Smooth muscle cell (in vitro differentiated cells): ENCODE data around the gene RNF208. TPM values are rescaled to one million over a fixed set of nuclear protein-coding genes. Genes with fewer than 3 reads are reported as not detected.

Experiments used
- DNase-seq: peaks from one replicate; lab custom pipeline; 2025; ENCODE audit not compliant: unreplicated experiment; lab: John Stamatoyannopoulos, UW
- H2AFZ ChIP-seq: fragments of 200-600 bp; sonication (generic); 2 replicates; pipeline ENCODE4 v1.6.0; 2016; ENCODE audit warnings: antibody characterized with exemption, low read depth, mild to moderate bottlenecking
- H3F3A ChIP-seq: fragments of 200-600 bp; sonication (generic); 2 replicates; pipeline ENCODE4 v1.6.0; 2017; ENCODE audit warnings: antibody characterized with exemption, low read depth
- H3K27ac ChIP-seq: fragments of 200-600 bp; sonication (generic); 2 replicates; pipeline ENCODE4 v1.5.1; 2016; ENCODE audit warnings: low read depth, mild to moderate bottlenecking
- H3K27me3 ChIP-seq: fragments of 200-600 bp; sonication (generic); 2 replicates; pipeline ENCODE4 v1.6.1; 2016; ENCODE audit warnings: low read depth, mild to moderate bottlenecking
- H3K36me3 ChIP-seq: fragments of 200-600 bp; sonication (generic); 2 replicates; pipeline ENCODE4 v1.5.1; 2016; ENCODE audit warnings: low read depth
- H3K4me1 ChIP-seq: fragments of 200-600 bp; sonication (generic); 2 replicates; pipeline ENCODE4 v1.5.1; 2016; ENCODE audit warnings: low read depth
- H3K4me2 ChIP-seq: fragments of 200-600 bp; sonication (generic); 2 replicates; pipeline ENCODE4 v1.6.0; 2016; ENCODE audit warnings: mild to moderate bottlenecking
- H3K4me3 ChIP-seq: fragments of 200-600 bp; sonication (generic); 2 replicates; pipeline ENCODE4 v1.5.1; 2016; ENCODE audit warnings: mild to moderate bottlenecking
- H3K79me2 ChIP-seq: fragments of 200-600 bp; sonication (generic); 2 replicates; pipeline ENCODE4 v1.6.0; 2016; ENCODE audit warnings: low read depth, mild to moderate bottlenecking
- H3K9ac ChIP-seq: fragments of 200-600 bp; sonication (generic); 2 replicates; pipeline ENCODE4 v1.6.0; 2016; ENCODE audit warnings: low read depth
- H3K9me3 ChIP-seq: fragments of 200-600 bp; sonication (generic); replicated peaks from 2 replicates; pipeline ENCODE4 v1.5.1; 2016; ENCODE audit warnings: low read depth
- H4K20me1 ChIP-seq: fragments of 200-600 bp; sonication (generic); 2 replicates; pipeline ENCODE4 v1.6.0; 2016; ENCODE audit warnings: low read depth
- CTCF ChIP-seq: fragments of 200-600 bp; sonication (generic); IDR thresholded peaks from 2 replicates; pipeline ENCODE4 v1.5.1; 2017; ENCODE audit warnings: borderline replicate concordance, mild to moderate bottlenecking, antibody characterized with exemption; ENCODE audit not compliant: insufficient read depth, poor library complexity, severe bottlenecking
- WGBS: methylation state at CpG from one replicate; pipeline ENCODE4 v1.1.7; 2016; ENCODE audit warnings: low lambda C conversion rate; 5-methylcytosine and 5-hydroxymethylcytosine counted together
- polyA plus RNA-seq: library from polyadenylated mRNA; unstranded; fragments of >200 nt; fragmentation: Nextera tagmentation; extraction: Ambion mirVana; gene quantifications from 2 replicates; pipeline ENCODE4 v1.2.1, GENCODE V29; 2016
- total RNA-seq: library from RNA; depleted of rRNA; stranded (reverse); fragments of >200 nt; gene quantifications from 2 replicates; pipeline ENCODE4 v1.2.3, GENCODE V29; 2014

Gene RNF208
- total and polyA plus RNA-seq, 2 experiments from 2014 or later, result 0.36 to 1.4 TPM

- no peak overlapping the region for H3K4me3 ChIP-seq
- peaks cover 11% of the 10 kb centered on the region for H4K20me1 ChIP-seq
- no peaks in the 10 kb centered on the region for H3K79me2 ChIP-seq
- no peak for TF ChIP-seq CTCF
- H3K27me3 ChIP-seq, result no peaks in the 10 kb centered on the region
- no peak overlapping the region for H3K4me2 ChIP-seq
- no peak for DNase-seq
- H3K9ac ChIP-seq, result no peak overlapping the region
- H3K4me1 ChIP-seq, result peaks cover 7% of the 10 kb centered on the region
- H3K36me3 ChIP-seq, result no peaks in the 10 kb centered on the region
- 93% methylated on average over 10 of the region's 10 CpGs for WGBS
- H3F3A ChIP-seq, result no peaks in the 10 kb centered on the region
- no peak overlapping the region for H3K27ac ChIP-seq
- no peak overlapping the region for H2AFZ ChIP-seq
- H3K9me3 ChIP-seq, result no peaks in the 10 kb centered on the region
Measured at GRCh38 chr9:137232101-137232500, 10.1 kb upstream of the RNF208 start.

DNA sequence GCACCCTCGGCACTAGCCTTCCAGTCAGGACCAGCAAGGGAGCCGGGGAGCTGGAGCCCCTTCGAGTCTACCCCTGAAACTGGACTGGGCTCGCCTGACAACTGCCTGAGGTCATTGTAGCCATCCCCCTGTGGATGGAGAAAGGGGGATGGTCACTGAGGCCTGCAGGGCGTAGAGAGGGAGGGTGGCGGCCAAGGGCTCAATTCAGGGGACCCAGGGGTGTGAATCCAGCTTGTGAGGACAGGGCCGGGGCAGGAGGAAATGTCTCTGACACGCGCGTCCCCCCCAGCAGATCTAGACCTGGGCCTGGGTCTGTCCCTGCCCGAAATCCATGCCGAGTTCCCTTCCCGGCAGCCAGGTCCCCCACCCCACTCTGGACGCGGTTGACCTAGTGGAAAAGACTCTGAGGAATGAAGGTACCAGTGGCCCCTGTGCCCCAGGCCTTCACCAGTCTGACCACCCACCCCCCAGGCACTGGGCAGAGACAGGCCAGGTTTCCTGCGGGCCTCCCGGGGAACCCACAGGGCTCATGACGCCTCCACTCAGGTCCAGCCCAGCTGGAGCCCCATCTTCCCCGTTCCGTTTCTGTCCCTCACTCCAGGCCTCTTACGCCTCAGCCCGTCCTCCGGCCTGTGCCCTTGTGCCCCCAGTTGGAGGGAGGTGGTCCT lies 9.5 kb upstream of the RNF208 start:
- 94% methylated on average over 22 of the region's 23 CpGs for WGBS
- Histone ChIP-seq H3K4me1 (peaks cover 4% of the 10 kb centered on the region), H3K9ac (no peak overlapping the region), H3K4me2 (no peak overlapping the region), H3K79me2 (no peaks in the 10 kb centered on the region), H3K4me3 (no peak overlapping the region), H3K27ac (no peak overlapping the region), H4K20me1 (peaks cover 6% of the 10 kb centered on the region), H3F3A (no peaks in the 10 kb centered on the region), H2AFZ (no peak overlapping the region), H3K27me3 (no peaks in the 10 kb centered on the region), H3K36me3 (no peaks in the 10 kb centered on the region), H3K9me3 (no peaks in the 10 kb centered on the region)
- no peak for TF ChIP-seq CTCF
- DNase-seq, result no peak

DNA sequence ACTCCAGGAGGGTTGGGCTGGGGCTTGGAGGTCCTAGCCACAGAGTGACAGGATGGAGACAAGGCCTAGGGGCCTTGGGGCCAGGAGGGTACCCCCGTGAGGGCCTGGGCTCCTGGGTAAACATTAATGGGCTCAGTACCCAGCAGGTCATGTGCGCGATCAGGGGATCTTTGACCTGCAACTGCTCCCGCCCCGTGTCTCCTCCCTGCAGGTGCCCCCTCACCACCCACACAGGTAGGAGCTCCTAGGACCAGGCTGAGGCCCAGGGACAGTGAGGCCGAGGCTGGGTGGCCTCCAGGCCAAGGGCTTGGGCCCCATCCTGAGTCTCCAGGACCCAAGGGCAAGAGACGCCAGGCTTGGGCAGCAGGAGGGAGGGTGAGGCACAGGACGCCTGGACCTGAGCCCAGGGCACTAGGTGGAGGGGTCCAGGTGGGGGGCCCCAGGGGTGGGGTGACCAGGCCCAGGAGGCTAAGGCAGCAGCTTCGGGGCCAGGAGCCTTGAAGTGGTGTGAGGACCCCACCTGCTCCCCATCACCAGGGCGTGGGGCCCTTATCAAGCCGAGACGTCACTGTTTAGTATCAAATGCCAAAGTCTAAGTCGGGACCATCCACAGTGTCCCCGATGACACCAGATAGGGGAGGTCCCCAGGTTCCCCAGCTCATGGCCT lies 8.8 kb upstream of the RNF208 start, which contains the start of gene SLC34A3:
Gene SLC34A3 (plus strand): TSS at position 197 of the 667 bp plus-strand sequence. CDS start 802 bp downstream, outside the sequence.
- Histone ChIP-seq H3F3A (no peaks in the 10 kb centered on the region), H4K20me1 (peaks cover 1% of the 10 kb centered on the region), H3K27ac (no peak within 1 kb of the TSS), H3K79me2 (no peaks in the 10 kb centered on the region), H3K4me2 (no peak within 1 kb of the TSS), H3K9me3 (no peaks in the 10 kb centered on the region), H3K4me3 (no peak within 1 kb of the TSS), H3K27me3 (no peaks in the 10 kb centered on the region), H3K36me3 (no peaks in the 10 kb centered on the region), H2AFZ (no peak within 1 kb of the TSS), H3K4me1 (no peaks in the 10 kb centered on the region), H3K9ac (no peak within 1 kb of the TSS)
- TF ChIP-seq CTCF, result no peak
- WGBS, result 90% methylated on average over 14 of the region's 14 CpGs
- DNase-seq, result no peak
